H9 (cell line): Measurements from ENCODE around the gene SNX25. TPM values are rescaled to one million over a fixed set of nuclear protein-coding genes. Genes with fewer than 3 reads are reported as not detected.
"Not testable (repeated sequence)": the region's sequence is repeated elsewhere in the genome, so short reads cannot be mapped to it uniquely, and the experiment has no call there.

Experiments used
- DNase-seq: peaks from one replicate; pipeline ENCODE4 v3.0.0-alpha.2; 2017
- H2AFZ ChIP-seq: one replicate; pipeline ENCODE4 v1.6.1; 2013; ENCODE audit warnings: mild to moderate bottlenecking, low read length, control low read depth, moderate library complexity
- H2AK5ac ChIP-seq: 2 replicates; pipeline ENCODE4 v1.6.1; 2013; ENCODE audit warnings: low read length, control low read depth, mixed read lengths; ENCODE audit not compliant: insufficient read length
- H2BK120ac ChIP-seq: one replicate; pipeline ENCODE4 v1.6.1; 2013; ENCODE audit warnings: low read depth, mild to moderate bottlenecking, low read length, control low read depth, inconsistent platforms; ENCODE audit not compliant: poor library complexity, severe bottlenecking
- H2BK12ac ChIP-seq: 2 replicates; pipeline ENCODE4 v1.6.1; 2013; ENCODE audit warnings: low read length, control low read depth, mixed read lengths, low read depth; ENCODE audit not compliant: insufficient read length
- H2BK15ac ChIP-seq: 2 replicates; pipeline ENCODE4 v1.6.1; 2013; ENCODE audit warnings: low read depth, low read length, control low read depth
- H2BK20ac ChIP-seq: one replicate; pipeline ENCODE4 v1.6.1; 2013; ENCODE audit warnings: low read depth, mild to moderate bottlenecking, low read length, control low read depth, inconsistent platforms; ENCODE audit not compliant: poor library complexity, severe bottlenecking
- H2BK5ac ChIP-seq: 2 replicates; pipeline ENCODE4 v1.6.1; 2013; ENCODE audit warnings: low read length, control low read depth, mixed read lengths; ENCODE audit not compliant: insufficient read length
- H3K14ac ChIP-seq: 2 replicates; pipeline ENCODE4 v1.6.1; 2013; ENCODE audit warnings: low read length, control low read depth; ENCODE audit not compliant: insufficient read depth
- H3K18ac ChIP-seq: 2 replicates; pipeline ENCODE4 v1.6.1; 2013; ENCODE audit warnings: low read depth, mild to moderate bottlenecking, mixed read lengths, low read length, control low read depth; ENCODE audit not compliant: insufficient read length
- H3K23ac ChIP-seq: 2 replicates; pipeline ENCODE4 v1.6.1; 2013; ENCODE audit warnings: low read length, control low read depth, mixed read lengths, low read depth; ENCODE audit not compliant: insufficient read length
- H3K23me2 ChIP-seq: 2 replicates; pipeline ENCODE4 v1.6.1; 2013; ENCODE audit warnings: low read depth, mild to moderate bottlenecking, mixed read lengths, low read length, control low read depth; ENCODE audit not compliant: insufficient read length, poor library complexity, severe bottlenecking
- H3K27ac ChIP-seq: 2 replicates; pipeline ENCODE4 v1.5.1; 2013; ENCODE audit warnings: low read length, control low read depth, mixed read lengths, low read depth; ENCODE audit not compliant: insufficient read length
- H3K27me3 ChIP-seq: 2 replicates; pipeline ENCODE4 v1.6.1; 2013; ENCODE audit warnings: low read length, control low read depth, inconsistent platforms; ENCODE audit not compliant: insufficient read depth
- H3K4ac ChIP-seq: 2 replicates; pipeline ENCODE4 v1.6.1; 2013; ENCODE audit warnings: low read depth, mild to moderate bottlenecking, control low read depth, inconsistent platforms, low read length, moderate library complexity
- H3K4me1 ChIP-seq: 2 replicates; pipeline ENCODE4 v1.6.1; 2013; ENCODE audit warnings: low read length, control low read depth, inconsistent platforms; ENCODE audit not compliant: insufficient read depth
- H3K4me2 ChIP-seq: 2 replicates; pipeline ENCODE4 v1.6.1; 2013; ENCODE audit warnings: low read length, control low read depth, mixed read lengths; ENCODE audit not compliant: insufficient read length, insufficient read depth
- H3K56ac ChIP-seq: 2 replicates; pipeline ENCODE4 v1.6.1; 2013; ENCODE audit warnings: low read depth, mild to moderate bottlenecking, mixed read lengths, low read length, control low read depth; ENCODE audit not compliant: insufficient read length
- H3K79me1 ChIP-seq: 2 replicates; pipeline ENCODE4 v1.6.1; 2013; ENCODE audit warnings: low read depth, mild to moderate bottlenecking, moderate library complexity, low read length, control low read depth, inconsistent platforms; ENCODE audit not compliant: insufficient read depth, poor library complexity, severe bottlenecking
- H3K79me2 ChIP-seq: 2 replicates; pipeline ENCODE4 v1.6.1; 2013; ENCODE audit warnings: low read length, control low read depth, inconsistent platforms; ENCODE audit not compliant: insufficient read depth
- H3K9ac ChIP-seq: 2 replicates; pipeline ENCODE4 v1.6.1; 2013; ENCODE audit warnings: low read length, control low read depth, mixed read lengths; ENCODE audit not compliant: insufficient read length; ENCODE audit errors: extremely low read depth
- H3K9me3 ChIP-seq: one replicate; pipeline ENCODE4 v1.6.1; 2013; ENCODE audit warnings: low read depth, low read length, inconsistent platforms; ENCODE audit not compliant: control insufficient read depth
- H3T11ph ChIP-seq: one replicate; pipeline ENCODE4 v1.6.1; 2013; ENCODE audit warnings: mild to moderate bottlenecking, low read length, control low read depth, inconsistent platforms
- H4K20me1 ChIP-seq: one replicate; pipeline ENCODE4 v1.6.1; 2013; ENCODE audit not compliant: control insufficient read depth, insufficient read length, insufficient read depth
- H4K5ac ChIP-seq: 2 replicates; pipeline ENCODE4 v1.6.1; 2013; ENCODE audit warnings: low read depth, mild to moderate bottlenecking, mixed read lengths, low read length, control low read depth; ENCODE audit not compliant: insufficient read length
- H4K8ac ChIP-seq: replicated peaks from 2 replicates; pipeline ENCODE4 v1.6.1; 2013; ENCODE audit warnings: low read length, control low read depth, mixed read lengths, low read depth; ENCODE audit not compliant: insufficient read length
- H4K91ac ChIP-seq: 2 replicates; pipeline ENCODE4 v1.6.1; 2013; ENCODE audit warnings: low read depth, mild to moderate bottlenecking, moderate library complexity, mixed read lengths, low read length, control low read depth; ENCODE audit not compliant: insufficient read length
- H3K27ac Mint-ChIP-seq, 3 experiments: 2 replicates in 2 of 3; 3 replicates in 1 of 3; pipeline ENCODE4 v1.8.0; 2020 to 2021; ENCODE audit warnings: mixed read lengths in 3 of 3, mild to moderate bottlenecking in 1 of 3, moderate library complexity in 1 of 3
- H3K27me3 Mint-ChIP-seq: 2 replicates; pipeline ENCODE4 v1.8.0; 2021; ENCODE audit warnings: low read depth, mild to moderate bottlenecking, moderate library complexity, mixed read lengths
- H3K36me3 Mint-ChIP-seq, 3 experiments: 2 replicates in 2 of 3; 3 replicates in 1 of 3; pipeline ENCODE4 v1.8.0; 2020 to 2021; ENCODE audit warnings: low read depth in 3 of 3, mixed read lengths in 3 of 3; ENCODE audit not compliant: insufficient read depth in 1 of 3
- H3K4me1 Mint-ChIP-seq, 2 experiments: 2 replicates each; pipeline ENCODE4 v1.8.0; 2020; ENCODE audit warnings: mixed read lengths in 2 of 2
- H3K4me3 Mint-ChIP-seq, 2 experiments: 2 replicates in 1 of 2; 3 replicates in 1 of 2; pipeline ENCODE4 v1.8.0; 2020 to 2021; ENCODE audit warnings: mild to moderate bottlenecking in 2 of 2, mixed read lengths in 2 of 2, moderate library complexity in 1 of 2
- H3K9me3 Mint-ChIP-seq, 2 experiments: 2 replicates in 1 of 2; 3 replicates in 1 of 2; pipeline ENCODE4 v1.8.0; 2020; ENCODE audit warnings: mild to moderate bottlenecking in 2 of 2, mixed read lengths in 2 of 2, moderate library complexity in 1 of 2
- WGBS: extraction: QIAGEN DNeasy Blood & Tissue Kit; methylation state at CpG from one replicate; pipeline ENCODE4 v1.1.7; 2013; ENCODE audit warnings: missing lambda C conversion rate, low lambda C conversion rate, mixed read lengths; ENCODE audit not compliant: insufficient read length; ENCODE audit errors: extremely low coverage; 5-methylcytosine and 5-hydroxymethylcytosine counted together
- total RNA-seq: library from RNA; stranded (reverse); gene quantifications from 2 replicates; pipeline ENCODE4 v1.2.1, GENCODE V29; 2021
- TF ChIP-seq, protein P1 (sequence below): fragments of 200-600 bp; sonication (generic); conservative IDR thresholded peaks from 3 replicates; pipeline ENCODE4 v1.8.0; 2021; ENCODE audit warnings: antibody characterized with exemption, mild to moderate bottlenecking

The SNX25 gene
- total RNA-seq, 1 experiment from 2014 or later = 28.2 TPM

- H4K91ac ChIP-seq = no peak overlapping the region
- TF ChIP-seq, protein P1, sequence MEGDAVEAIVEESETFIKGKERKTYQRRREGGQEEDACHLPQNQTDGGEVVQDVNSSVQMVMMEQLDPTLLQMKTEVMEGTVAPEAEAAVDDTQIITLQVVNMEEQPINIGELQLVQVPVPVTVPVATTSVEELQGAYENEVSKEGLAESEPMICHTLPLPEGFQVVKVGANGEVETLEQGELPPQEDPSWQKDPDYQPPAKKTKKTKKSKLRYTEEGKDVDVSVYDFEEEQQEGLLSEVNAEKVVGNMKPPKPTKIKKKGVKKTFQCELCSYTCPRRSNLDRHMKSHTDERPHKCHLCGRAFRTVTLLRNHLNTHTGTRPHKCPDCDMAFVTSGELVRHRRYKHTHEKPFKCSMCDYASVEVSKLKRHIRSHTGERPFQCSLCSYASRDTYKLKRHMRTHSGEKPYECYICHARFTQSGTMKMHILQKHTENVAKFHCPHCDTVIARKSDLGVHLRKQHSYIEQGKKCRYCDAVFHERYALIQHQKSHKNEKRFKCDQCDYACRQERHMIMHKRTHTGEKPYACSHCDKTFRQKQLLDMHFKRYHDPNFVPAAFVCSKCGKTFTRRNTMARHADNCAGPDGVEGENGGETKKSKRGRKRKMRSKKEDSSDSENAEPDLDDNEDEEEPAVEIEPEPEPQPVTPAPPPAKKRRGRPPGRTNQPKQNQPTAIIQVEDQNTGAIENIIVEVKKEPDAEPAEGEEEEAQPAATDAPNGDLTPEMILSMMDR = no peak
- no peak overlapping the region for H3K18ac ChIP-seq
- Mint-ChIP-seq H3K4me1 (peaks cover 5 to 13% of the 10 kb centered on the region in 2 experiments; a peak in 3 of 4 replicates), H3K27me3 (no peaks in the 10 kb centered on the region), H3K4me3 (no peak overlapping the region), H3K27ac (no peak overlapping the region; a peak in 1 of 7 replicates), H3K36me3 (peaks cover 24 to 35% (median 32%) of the 10 kb centered on the region in 3 experiments), H3K9me3 (peaks cover 24 to 27% of the 10 kb centered on the region in 2 experiments)
- no peak overlapping the region for H3K23ac ChIP-seq
- H2BK12ac ChIP-seq = no peak overlapping the region
- H3K27ac ChIP-seq = no peak overlapping the region
- no peaks in the 10 kb centered on the region; the same call in 1 of the 2 replicates for H3K4me1 ChIP-seq
- no peak overlapping the region for H3K4ac ChIP-seq
- H3K4me2 ChIP-seq = no peak overlapping the region
- no peak overlapping the region for H2BK15ac ChIP-seq
- H3K79me2 ChIP-seq = no peaks in the 10 kb centered on the region
- H2AK5ac ChIP-seq = no peak overlapping the region
- H3K79me1 ChIP-seq = no peaks in the 10 kb centered on the region
- no peak overlapping the region for H3K56ac ChIP-seq
- H2BK120ac ChIP-seq = no peak overlapping the region
- DNase-seq = no peak
- H3K27me3 ChIP-seq = no peaks in the 10 kb centered on the region
- no peak overlapping the region for H4K8ac ChIP-seq
- no peak overlapping the region for H2AFZ ChIP-seq
- no peak overlapping the region for H2BK5ac ChIP-seq
- H3K9me3 ChIP-seq = no peaks in the 10 kb centered on the region
- no peaks in the 10 kb centered on the region for H3K23me2 ChIP-seq
- H3T11ph ChIP-seq = no peak overlapping the region
- WGBS = no CpG with 5 or more reads among the region's 4 CpGs
- H3K14ac ChIP-seq = no peak overlapping the region
- H4K5ac ChIP-seq = no peak overlapping the region
- H2BK20ac ChIP-seq = no peak overlapping the region
- peaks cover 4% of the 10 kb centered on the region for H4K20me1 ChIP-seq
- no peak overlapping the region for H3K9ac ChIP-seq
Observed at GRCh38 chr4:185238750-185239149, 29.4 kb downstream of the SNX25 start.

- H3K27me3 Mint-ChIP-seq, H3K23me2 ChIP-seq, H4K20me1 ChIP-seq, DNase-seq, H3K4ac ChIP-seq, H2AK5ac ChIP-seq, H4K91ac ChIP-seq, H3T11ph ChIP-seq, H2BK12ac ChIP-seq, H3K56ac ChIP-seq, H2BK5ac ChIP-seq, H3K27ac Mint-ChIP-seq, H3K14ac ChIP-seq, H3K27me3 ChIP-seq, H3K23ac ChIP-seq, H3K18ac ChIP-seq, H4K5ac ChIP-seq, H3K79me1 ChIP-seq, H2BK120ac ChIP-seq, H3K9me3 ChIP-seq, H3K4me3 Mint-ChIP-seq, H4K8ac ChIP-seq, H2AFZ ChIP-seq, H3K4me2 ChIP-seq, H3K4me1 ChIP-seq, H2BK15ac ChIP-seq, H3K79me2 ChIP-seq, H3K4me1 Mint-ChIP-seq, H3K9ac ChIP-seq, H2BK20ac ChIP-seq, H3K27ac ChIP-seq: not testable (repeated sequence)
- WGBS = no CpG with 5 or more reads among the region's 32 CpGs
- H3K36me3 Mint-ChIP-seq = peaks cover 24 to 35% (median 32%) of the 10 kb centered on the region in 3 experiments
- H3K9me3 Mint-ChIP-seq = peaks cover 24 to 27% of the 10 kb centered on the region in 2 experiments
Observed at GRCh38 chr4:185240486-185240885, 31.1 kb downstream of the SNX25 start.
